Fibroblast of lung (primary cell): Measurements from ENCODE around the gene COL4A2. TPM values are rescaled to one million over a fixed set of nuclear protein-coding genes. Genes with fewer than 3 reads are reported as not detected.

ENCODE experiments used
- DNase-seq, 2 donors: peaks; one replicate each; pipeline versions ENCODE4 v3.0.0 to v3.0.0-alpha.2; 2010; ENCODE audit warnings: low read depth in 2 of 2
- H2AFZ ChIP-seq: 2 replicates; pipeline ENCODE4 v1.5.1; 2012; ENCODE audit warnings: low read length, control low read depth, inconsistent platforms
- H3K27ac ChIP-seq: 2 replicates; pipeline ENCODE4 v1.5.1; 2011; ENCODE audit warnings: low read length, control low read depth; ENCODE audit not compliant: insufficient read depth
- H3K27me3 ChIP-seq: 2 replicates; pipeline ENCODE4 v1.5.1; 2011; ENCODE audit warnings: mild to moderate bottlenecking, low read length; ENCODE audit not compliant: control insufficient read depth, insufficient read depth
- H3K36me3 ChIP-seq: 2 replicates; pipeline ENCODE4 v1.5.1; 2011; ENCODE audit warnings: low read length; ENCODE audit not compliant: control insufficient read depth, insufficient read depth
- H3K4me1 ChIP-seq: 2 replicates; pipeline ENCODE4 v1.5.1; 2011; ENCODE audit warnings: low read length; ENCODE audit not compliant: control insufficient read depth, insufficient read depth; ENCODE audit errors: extremely low read depth
- H3K4me2 ChIP-seq: 2 replicates; pipeline ENCODE4 v1.5.1; 2011; ENCODE audit warnings: low read length, control low read depth; ENCODE audit not compliant: insufficient read depth; ENCODE audit errors: extremely low read depth
- H3K4me3 ChIP-seq, 4 experiments: fragments of 200-600 bp in 1 of 4; sonication (generic) in 1 of 4; replicated peaks in 1 of 4; 2 replicates each; pipeline ENCODE4 v1.5.1; 2011 to 2016; ENCODE audit warnings: low read length in 4 of 4, low read depth in 3 of 4, mild to moderate bottlenecking in 3 of 4, control low read depth in 2 of 4, inconsistent platforms in 1 of 4, mixed read lengths in 1 of 4; ENCODE audit not compliant: insufficient read depth in 1 of 4; ENCODE audit errors: control extremely low read depth in 1 of 4
- H3K79me2 ChIP-seq: 2 replicates; pipeline ENCODE4 v1.5.1; 2012; ENCODE audit warnings: mild to moderate bottlenecking, low read length, inconsistent platforms; ENCODE audit not compliant: control insufficient read depth, insufficient read depth
- H3K9ac ChIP-seq: 2 replicates; pipeline ENCODE4 v1.5.1; 2011; ENCODE audit warnings: mild to moderate bottlenecking, low read length, control low read depth; ENCODE audit not compliant: insufficient read depth
- H3K9me3 ChIP-seq: 2 replicates; pipeline ENCODE4 v1.5.1; 2012; ENCODE audit warnings: low read depth, low read length; ENCODE audit not compliant: control insufficient read depth, insufficient read depth
- H4K20me1 ChIP-seq: 2 replicates; pipeline ENCODE4 v1.5.1; 2011; ENCODE audit warnings: low read length; ENCODE audit not compliant: control insufficient read depth, insufficient read depth; ENCODE audit errors: extremely low read depth
- CTCF ChIP-seq, 2 donors: IDR thresholded peaks in 1 of 2; conservative IDR thresholded peaks in 1 of 2; 1 replicate in 1 of 2; 2 replicates in 1 of 2; pipeline ENCODE4 v1.5.1; 2011 to 2012; ENCODE audit warnings: low read length in 2 of 2, control low read depth in 1 of 2, inconsistent platforms in 1 of 2, low read depth in 1 of 2, mild to moderate bottlenecking in 1 of 2
- EZH2 ChIP-seq: IDR thresholded peaks from 2 replicates; pipeline ENCODE4 v1.5.1; 2012; ENCODE audit warnings: low read length, control low read depth, mild to moderate bottlenecking; ENCODE audit errors: missing control alignments
- polyA plus RNA-seq, 2 donors: library from polyadenylated mRNA; depleted of rRNA in 1 of 2; stranded (reverse) in 1 of 2; unstranded in 1 of 2; fragments of >200 nt; gene quantifications; 2 replicates each; pipeline ENCODE4 v1.2.1, GENCODE V29; 2011 to 2012; ENCODE audit warnings: missing spikeins in 1 of 2
- total RNA-seq: library from RNA; depleted of rRNA; stranded (reverse); fragments of >200 nt; gene quantifications from 2 replicates; pipeline ENCODE4 v1.2.1, GENCODE V29; 2014

Gene COL4A2
- total and polyA plus RNA-seq, 2 donors (not counting 1 experiment from before 2014, with no cell fraction given) = 93.1 to 463 TPM

- Histone ChIP-seq H3K4me1 (peaks cover 37% of the 10 kb centered on the region), H3K27me3 (no peaks in the 10 kb centered on the region), H3K27ac (no peak overlapping the region), H4K20me1 (no peaks in the 10 kb centered on the region), H3K36me3 (no peaks in the 10 kb centered on the region), H3K4me3 (no peak overlapping the region), H3K9ac (no peak overlapping the region), H3K9me3 (no peaks in the 10 kb centered on the region), H2AFZ (no peak overlapping the region), H3K4me2 (no peak overlapping the region), H3K79me2 (peaks cover 55% of the 10 kb centered on the region)
- no peak for DNase-seq
- no peak for TF ChIP-seq EZH2
These were observed 42.3 kb upstream of the COL4A2 start for GRCh38 chr13:110264685-110265275.

- no peaks in the 10 kb centered on the region for H3K27me3 ChIP-seq
- H3K36me3 ChIP-seq = no peaks in the 10 kb centered on the region
- H3K79me2 ChIP-seq = peaks cover 58% of the 10 kb centered on the region
- TF ChIP-seq CTCF (conservative IDR thresholded peaks at IDR 0.05 in 1 of 2, IDR thresholded peaks at IDR 0.05 in 1 of 2; ENCODE audit: low read depth in 1 of 2, low read length in 2 of 2) (no peak), EZH2 (no peak)
- H3K4me1 ChIP-seq = peaks cover 36% of the 10 kb centered on the region
- no peak overlapping the region for H3K9ac ChIP-seq
- no peak overlapping the region for H3K4me3 ChIP-seq
- no peaks in the 10 kb centered on the region for H3K9me3 ChIP-seq
- H3K4me2 ChIP-seq = no peak overlapping the region
- DNase-seq = no peak
- H4K20me1 ChIP-seq = no peaks in the 10 kb centered on the region
- H2AFZ ChIP-seq = no peak overlapping the region
- H3K27ac ChIP-seq = peak overlapping the region; percentile 7
These were observed 41.8 kb upstream of the COL4A2 start for GRCh38 chr13:110265341-110265681.

- no peak for TF ChIP-seq CTCF (conservative IDR thresholded peaks at IDR 0.05 in 1 of 2, IDR thresholded peaks at IDR 0.05 in 1 of 2; ENCODE audit: low read depth in 1 of 2, low read length in 2 of 2)
- no peak for TF ChIP-seq EZH2
- Histone ChIP-seq H3K27me3 (no peaks in the 10 kb centered on the region), H3K4me1 (peaks cover 36% of the 10 kb centered on the region), H3K9ac (no peak overlapping the region), H3K9me3 (no peaks in the 10 kb centered on the region), H4K20me1 (no peaks in the 10 kb centered on the region), H3K36me3 (no peaks in the 10 kb centered on the region), H3K4me3 (no peak overlapping the region), H3K79me2 (peaks cover 60% of the 10 kb centered on the region), H2AFZ (no peak overlapping the region), H3K4me2 (peak overlapping the region; percentile 51), H3K27ac (peak overlapping the region; percentile 7)
- peak in 1 of 2 donors; percentile 52 for DNase-seq
These were observed 41.2 kb upstream of the COL4A2 start for GRCh38 chr13:110265682-110266430.
